Right atrium auricular region (tissue), 2 donors: ENCODE measurements around the gene ADGRD2. TPM values are rescaled to one million over a fixed set of nuclear protein-coding genes. Genes with fewer than 3 reads are reported as not detected.

Source experiments
- DNase-seq: peaks from one replicate; pipeline ENCODE4 v3.0.0-alpha.2; 2019; ENCODE audit warnings: low spot score
- H3K27ac ChIP-seq, 2 donors: fragments of 200-600 bp; sonication (generic); 1 replicate in 1 of 2; 2 replicates in 1 of 2; pipeline ENCODE4 v1.5.1; 2016 to 2019
- H3K27me3 ChIP-seq, 2 donors: fragments of 200-600 bp; sonication (generic); one replicate each; pipeline versions ENCODE4 v1.5.1 to v1.6.0; 2017 to 2019
- H3K36me3 ChIP-seq: fragments of 200-600 bp; sonication (generic); one replicate; pipeline ENCODE4 v1.5.1; 2016
- H3K4me1 ChIP-seq, 2 donors: fragments of 200-600 bp; sonication (generic); one replicate each; pipeline versions ENCODE4 v1.5.1 to v1.6.0; 2017 to 2019
- H3K4me3 ChIP-seq, 2 donors: fragments of 200-600 bp; sonication (generic); 1 replicate in 1 of 2; 2 replicates in 1 of 2; pipeline ENCODE4 v1.5.1; 2017 to 2019; ENCODE audit warnings: mild to moderate bottlenecking in 1 of 2, moderate library complexity in 1 of 2
- H3K9me3 ChIP-seq, 2 donors: fragments of 200-600 bp; sonication (generic); one replicate each; pipeline ENCODE4 v1.5.1; 2019
- CTCF ChIP-seq, 2 donors: fragments of 200-600 bp; sonication (generic); IDR thresholded peaks; one replicate each; pipeline ENCODE4 v1.5.1; 2019; ENCODE audit warnings: antibody characterized with exemption in 2 of 2
- total RNA-seq, 2 donors: library from RNA; depleted of rRNA; stranded (reverse); fragments of >200 nt; gene quantifications; one replicate each; pipeline ENCODE4 v1.1.0, GENCODE V29; 2016

The ADGRD2 gene
- total RNA-seq, 2 donors from 2014 or later: not detected

GRCh38 chr9:124428751-124429529 lies 21.3 kb upstream of the ADGRD2 start:
- H3K27me3 ChIP-seq: no peaks in the 10 kb centered on the region
- no peaks in the 10 kb centered on the region for H3K36me3 ChIP-seq
- H3K27ac ChIP-seq: no peak overlapping the region
- H3K4me1 ChIP-seq: no peaks in the 10 kb centered on the region
- H3K9me3 ChIP-seq: no peaks in the 10 kb centered on the region
- DNase-seq: no peak
- TF ChIP-seq CTCF (IDR thresholded peaks at IDR 0.05): no peak
- no peak overlapping the region for H3K4me3 ChIP-seq

GRCh38 chr9:124429530-124429867 lies 20.8 kb upstream of the ADGRD2 start:
- DNase-seq: no peak
- Histone ChIP-seq H3K4me3 (no peak overlapping the region), H3K27ac (no peak overlapping the region), H3K36me3 (no peaks in the 10 kb centered on the region), H3K27me3 (no peaks in the 10 kb centered on the region), H3K4me1 (no peaks in the 10 kb centered on the region), H3K9me3 (no peaks in the 10 kb centered on the region)
- no peak for TF ChIP-seq CTCF (IDR thresholded peaks at IDR 0.05)

- no peaks in the 10 kb centered on the region for H3K27me3 ChIP-seq
- no peak overlapping the region for H3K4me3 ChIP-seq
- peaks cover 0 to 6% of the 10 kb centered on the region in 2 donors for H3K9me3 ChIP-seq
- H3K4me1 ChIP-seq: no peaks in the 10 kb centered on the region
- no peak overlapping the region for H3K27ac ChIP-seq
- TF ChIP-seq CTCF (IDR thresholded peaks at IDR 0.05): no peak
- no peak for DNase-seq
- no peaks in the 10 kb centered on the region for H3K36me3 ChIP-seq
Measured at GRCh38 chr9:124436320-124436719, 13.9 kb upstream of the ADGRD2 start.

- peaks cover 0 to 6% of the 10 kb centered on the region in 2 donors for H3K9me3 ChIP-seq
- no peaks in the 10 kb centered on the region for H3K36me3 ChIP-seq
- no peaks in the 10 kb centered on the region for H3K27me3 ChIP-seq
- no peak for DNase-seq
- no peak for TF ChIP-seq CTCF (IDR thresholded peaks at IDR 0.05)
- no peaks in the 10 kb centered on the region for H3K4me1 ChIP-seq
- no peak overlapping the region for H3K4me3 ChIP-seq
- H3K27ac ChIP-seq: no peak overlapping the region
Measured at GRCh38 chr9:124437086-124437485, 13.2 kb upstream of the ADGRD2 start.

- no peaks in the 10 kb centered on the region for H3K4me1 ChIP-seq
- no peaks in the 10 kb centered on the region for H3K36me3 ChIP-seq
- no peak for TF ChIP-seq CTCF (IDR thresholded peaks at IDR 0.05)
- H3K27me3 ChIP-seq: no peaks in the 10 kb centered on the region
- H3K27ac ChIP-seq: no peak overlapping the region
- peaks cover 0 to 6% of the 10 kb centered on the region in 2 donors for H3K9me3 ChIP-seq
- H3K4me3 ChIP-seq: no peak overlapping the region
- no peak for DNase-seq
Measured at GRCh38 chr9:124438091-124438490, 12.2 kb upstream of the ADGRD2 start.

GRCh38 chr9:124439086-124439485 lies 11.2 kb upstream of the ADGRD2 start:
- TF ChIP-seq CTCF (IDR thresholded peaks at IDR 0.05): no peak
- H3K9me3 ChIP-seq: peaks cover 0 to 6% of the 10 kb centered on the region in 2 donors
- H3K27me3 ChIP-seq: no peaks in the 10 kb centered on the region

More at GRCh38 chr9:124439086-124439485, 11.2 kb upstream of the ADGRD2 start:
- H3K36me3 ChIP-seq: no peaks in the 10 kb centered on the region
- DNase-seq: no peak
- no peak overlapping the region for H3K4me3 ChIP-seq
- no peaks in the 10 kb centered on the region for H3K4me1 ChIP-seq
- no peak overlapping the region for H3K27ac ChIP-seq
